HL-60 (cell line): ENCODE data around the gene SIVA1.

ENCODE experiments used
- DNase-seq, 2 experiments: peaks; one replicate each; pipeline ENCODE4 v3.0.0-alpha.2; 2010 to 2020; ENCODE audit warnings: low read depth in 1 of 2, low spot score in 1 of 2
- H3K27ac ChIP-seq: fragments of 250-450 bp; sonication (Bioruptor Pico); replicated peaks from 2 replicates; pipeline ENCODE4 v1.5.1; 2020; ENCODE audit warnings: mild to moderate bottlenecking, moderate library complexity
- H3K27me3 ChIP-seq: fragments of 250-450 bp; sonication (Bioruptor Pico); 2 replicates; pipeline ENCODE4 v1.5.1; 2021; ENCODE audit warnings: mild to moderate bottlenecking, moderate library complexity; ENCODE audit not compliant: insufficient read depth, poor library complexity, severe bottlenecking
- H3K4me3 ChIP-seq: replicated peaks from 2 replicates; pipeline ENCODE4 v1.5.1; 2011; ENCODE audit warnings: mild to moderate bottlenecking, control low read depth, low read length; ENCODE audit not compliant: insufficient read depth
- CTCF ChIP-seq: IDR thresholded peaks from one replicate; pipeline ENCODE4 v1.5.1; 2011; ENCODE audit warnings: low read length, control low read depth, inconsistent platforms; ENCODE audit not compliant: insufficient read depth
- GABPA ChIP-seq: IDR thresholded peaks from 2 replicates; pipeline ENCODE4 v1.6.1; 2012; ENCODE audit warnings: low read depth
- POLR2AphosphoS5 ChIP-seq: IDR thresholded peaks from 2 replicates; pipeline ENCODE4 v1.6.1; 2012; ENCODE audit warnings: low read depth
- REST ChIP-seq: IDR thresholded peaks from 2 replicates; pipeline ENCODE4 v1.6.1; 2012; ENCODE audit warnings: low read depth; ENCODE audit not compliant: insufficient replicate concordance
- SPI1 ChIP-seq: IDR thresholded peaks from 2 replicates; pipeline ENCODE4 v1.6.1; 2012; ENCODE audit warnings: low read depth, mild to moderate bottlenecking, borderline replicate concordance

Gene SIVA1

GRCh38 chr14:104771918-104772706, 19.2 kb downstream of the SIVA1 start:
- TF ChIP-seq SPI1 (no peak), POLR2AphosphoS5 (peak; percentile 2; the same call in 1 of the 2 replicates)
- Histone ChIP-seq H3K27ac (no peak overlapping the region), H3K27me3 (no peaks in the 10 kb centered on the region), H3K4me3 (no peak overlapping the region)
- no peak for DNase-seq

GRCh38 chr14:104772707-104773504, 20.0 kb downstream of the SIVA1 start:
- DNase-seq, result no peak
- no peak overlapping the region for H3K27ac ChIP-seq
- TF ChIP-seq GABPA (no peak), CTCF (no peak), REST (no peak), SPI1 (no peak), POLR2AphosphoS5 (no peak)
- no peaks in the 10 kb centered on the region for H3K27me3 ChIP-seq
- H3K4me3 ChIP-seq, result no peak overlapping the region

GRCh38 chr14:104773505-104774452, 20.8 kb downstream of the SIVA1 start:
- Histone ChIP-seq H3K4me3 (no peak overlapping the region), H3K27ac (no peak overlapping the region), H3K27me3 (no peaks in the 10 kb centered on the region)
- TF ChIP-seq CTCF (no peak), REST (no peak), GABPA (no peak), POLR2AphosphoS5 (peak; percentile 15; the same call in 1 of the 2 replicates), SPI1 (no peak)
- DNase-seq, result no peak
